ENCODE data around the gene SMOC2.

Gene SMOC2

GRCh38 chr6:168448243-168448855 is 7.4 kb downstream of the SMOC2 start:
- no peak for DNase-seq (ENCODE audit: low spot score)

- no peak for DNase-seq (ENCODE audit: low spot score)
These were observed 9.9 kb downstream of the SMOC2 start for GRCh38 chr6:168450917-168451316.

GRCh38 chr6:168451805-168452517 is 11.0 kb downstream of the SMOC2 start:
- no peak for DNase-seq (ENCODE audit: low spot score)

- DNase-seq (ENCODE audit: low spot score): no peak
These were observed 11.8 kb downstream of the SMOC2 start for GRCh38 chr6:168452685-168453377.

- DNase-seq (ENCODE audit: low spot score): no peak
These were observed 15.0 kb downstream of the SMOC2 start for GRCh38 chr6:168455847-168456530.

- no peak for DNase-seq (ENCODE audit: low spot score)
These were observed 16.1 kb downstream of the SMOC2 start for GRCh38 chr6:168456907-168457652.

GRCh38 chr6:168457653-168457934 is 16.6 kb downstream of the SMOC2 start:
- DNase-seq (ENCODE audit: low spot score): no peak

GRCh38 chr6:168458101-168458500 is 17.1 kb downstream of the SMOC2 start:
- DNase-seq (ENCODE audit: low spot score): no peak

GRCh38 chr6:168459572-168459971 is 18.6 kb downstream of the SMOC2 start:
- DNase-seq (ENCODE audit: low spot score): no peak

- DNase-seq (ENCODE audit: low spot score): no peak
These were observed 21.4 kb downstream of the SMOC2 start for GRCh38 chr6:168462289-168462853.

GRCh38 chr6:168464546-168464945 is 23.6 kb downstream of the SMOC2 start:
- DNase-seq (ENCODE audit: low spot score): no peak

GRCh38 chr6:168468045-168468444 is 27.1 kb downstream of the SMOC2 start:
- no peak for DNase-seq (ENCODE audit: low spot score)

- DNase-seq (ENCODE audit: low spot score): no peak
These were observed 28.5 kb downstream of the SMOC2 start for GRCh38 chr6:168469521-168469920.

GRCh38 chr6:168469926-168470325 is 28.9 kb downstream of the SMOC2 start:
- DNase-seq (ENCODE audit: low spot score): no peak

- no peak for DNase-seq (ENCODE audit: low spot score)
These were observed 31.4 kb downstream of the SMOC2 start for GRCh38 chr6:168472363-168472762.

- no peak for DNase-seq (ENCODE audit: low spot score)
These were observed 32.2 kb downstream of the SMOC2 start for GRCh38 chr6:168473197-168473596.

- no peak for DNase-seq (ENCODE audit: low spot score)
These were observed 34.4 kb downstream of the SMOC2 start for GRCh38 chr6:168475188-168476013.

- DNase-seq (ENCODE audit: low spot score): no peak
These were observed 38.4 kb downstream of the SMOC2 start for GRCh38 chr6:168479421-168479820.

GRCh38 chr6:168480481-168480880 is 39.5 kb downstream of the SMOC2 start:
- DNase-seq (ENCODE audit: low spot score): no peak

GRCh38 chr6:168485818-168486217 is 44.8 kb downstream of the SMOC2 start:
- DNase-seq (ENCODE audit: low spot score): no peak

- DNase-seq (ENCODE audit: low spot score): no peak
These were observed 49.8 kb downstream of the SMOC2 start for GRCh38 chr6:168490757-168491156.
